GM12878 (cell line): ENCODE data around the gene PRSS27. TPM values are rescaled to one million over a fixed set of nuclear protein-coding genes. Genes with fewer than 3 reads are reported as not detected.
A peak's percentile ranks its signal among the peaks of the same experiment; 100 is the strongest.

ENCODE experiments used
- BACH1 ChIP-seq: fragments of 450-650 bp; IDR thresholded peaks from 2 replicates; pipeline ENCODE4 v1.6.1; 2017; ENCODE audit warnings: mild to moderate bottlenecking, borderline replicate concordance
- CREB1 ChIP-seq: IDR thresholded peaks from 2 replicates; pipeline ENCODE4 v1.6.1; 2012; ENCODE audit warnings: low read depth, mild to moderate bottlenecking, inconsistent platforms
- CREM ChIP-seq: IDR thresholded peaks from 2 replicates; pipeline ENCODE4 v1.6.1; 2014; ENCODE audit warnings: antibody characterized with exemption, low read depth
- FOS ChIP-seq: IDR thresholded peaks from 3 replicates; pipeline ENCODE4 v1.6.1; 2011; ENCODE audit warnings: borderline replicate concordance; ENCODE audit not compliant: insufficient read length; ENCODE audit errors: extremely low read depth
- FOXK2 ChIP-seq: fragments of 450-650 bp; IDR thresholded peaks from 2 replicates; pipeline ENCODE4 v1.6.1; 2017; ENCODE audit warnings: mild to moderate bottlenecking, moderate library complexity
- GATAD2B ChIP-seq: fragments of 450-650 bp; conservative IDR thresholded peaks from 2 replicates; pipeline ENCODE4 v1.6.1; 2017; ENCODE audit warnings: low read depth, mild to moderate bottlenecking, moderate library complexity
- KLF5 ChIP-seq: fragments of 450-650 bp; IDR thresholded peaks from 2 replicates; pipeline ENCODE4 v1.6.1; 2014; ENCODE audit warnings: mild to moderate bottlenecking; ENCODE audit not compliant: partially characterized antibody
- MEF2A ChIP-seq: IDR thresholded peaks from 2 replicates; pipeline ENCODE4 v1.6.1; 2011; ENCODE audit warnings: low read depth, mild to moderate bottlenecking, low read length, moderate library complexity; ENCODE audit not compliant: insufficient read depth
- NBN ChIP-seq: fragments of 450-650 bp; IDR thresholded peaks from 2 replicates; pipeline ENCODE4 v1.6.1; 2016
- PML ChIP-seq: IDR thresholded peaks from 2 replicates; pipeline ENCODE4 v1.6.1; 2012; ENCODE audit warnings: low read length, inconsistent platforms
- RFX5 ChIP-seq: IDR thresholded peaks from 2 replicates; pipeline ENCODE4 v1.6.1; 2011; ENCODE audit warnings: low read depth, low read length, improper control_type of control experiment
- SIN3A ChIP-seq: IDR thresholded peaks from 2 replicates; pipeline ENCODE4 v1.6.1; 2012; ENCODE audit warnings: low read depth, low read length, improper control_type of control experiment
- SMARCA5 ChIP-seq: fragments of 450-650 bp; IDR thresholded peaks from 2 replicates; pipeline ENCODE4 v1.6.1; 2017; ENCODE audit warnings: mild to moderate bottlenecking
- TARDBP ChIP-seq: IDR thresholded peaks from 2 replicates; pipeline ENCODE4 v1.6.1; 2016; ENCODE audit warnings: borderline replicate concordance
- ZNF384 ChIP-seq: IDR thresholded peaks from 2 replicates; pipeline ENCODE4 v1.6.1; 2012; ENCODE audit warnings: low read depth, mild to moderate bottlenecking, low read length, improper control_type of control experiment, borderline replicate concordance
- polyA plus RNA-seq, 11 experiments: library from polyadenylated mRNA; depleted of rRNA in 4 of 11; unstranded in 6 of 11; stranded (reverse) in 5 of 11; fragments of >200 nt; fragmentation: Nextera tagmentation in 4 of 11; fragmentation: Illumina TruSeq in 1 of 11; extraction: Ambion mirVana in 4 of 11; extraction: Trizol in 1 of 11; gene quantifications; 1 replicate in 1 of 11; 2 replicates in 10 of 11; pipeline versions ENCODE4 v1.2.1 to v1.2.3, GENCODE V29; 2011 to 2016; ENCODE audit warnings: inconsistent platforms in 2 of 11, missing spikeins in 2 of 11, low read depth in 1 of 11
- total RNA-seq, 4 experiments: library from RNA; depleted of rRNA in 3 of 4; stranded (reverse); fragments of >200 nt in 3 of 4; fragmentation: Illumina TruSeq in 1 of 4; extraction: Trizol in 1 of 4; gene quantifications; 2 replicates each; pipeline versions ENCODE4 v1.2.1 to v1.2.3, GENCODE V29; 2013 to 2021
- TF ChIP-seq, protein P1 (sequence below): fragments of 450-650 bp; formaldehyde crosslinking; IDR thresholded peaks from 2 replicates; pipeline ENCODE4 v1.4.0; 2020; ENCODE audit warnings: mild to moderate bottlenecking, moderate library complexity
- TF ChIP-seq, protein P2 (sequence below): IDR thresholded peaks from 2 replicates; pipeline ENCODE4 v1.6.1; 2011; ENCODE audit warnings: borderline replicate concordance, low read depth, mild to moderate bottlenecking, moderate library complexity, mixed read lengths, low read length; ENCODE audit not compliant: insufficient read depth; ENCODE audit errors: extremely low read length
- TF ChIP-seq, protein P3 (sequence below): fragments of 450-650 bp; formaldehyde crosslinking; IDR thresholded peaks from 2 replicates; pipeline ENCODE4 v1.4.0; 2022; ENCODE audit warnings: mild to moderate bottlenecking, moderate library complexity
- TF ChIP-seq, protein P4 (sequence below): IDR thresholded peaks from 2 replicates; pipeline ENCODE4 v1.6.1; 2011; ENCODE audit warnings: borderline replicate concordance, low read depth, mild to moderate bottlenecking, moderate library complexity, low read length; ENCODE audit not compliant: insufficient read depth, poor library complexity, severe bottlenecking

PRSS27 gene
- total and polyA plus RNA-seq, 10 of the 15 experiments (the other 5 are each of a cell fraction or from before 2014, with no cell fraction given), result 0.18 to 1.8 (median 0.51) TPM; not detected in 2

DNA sequence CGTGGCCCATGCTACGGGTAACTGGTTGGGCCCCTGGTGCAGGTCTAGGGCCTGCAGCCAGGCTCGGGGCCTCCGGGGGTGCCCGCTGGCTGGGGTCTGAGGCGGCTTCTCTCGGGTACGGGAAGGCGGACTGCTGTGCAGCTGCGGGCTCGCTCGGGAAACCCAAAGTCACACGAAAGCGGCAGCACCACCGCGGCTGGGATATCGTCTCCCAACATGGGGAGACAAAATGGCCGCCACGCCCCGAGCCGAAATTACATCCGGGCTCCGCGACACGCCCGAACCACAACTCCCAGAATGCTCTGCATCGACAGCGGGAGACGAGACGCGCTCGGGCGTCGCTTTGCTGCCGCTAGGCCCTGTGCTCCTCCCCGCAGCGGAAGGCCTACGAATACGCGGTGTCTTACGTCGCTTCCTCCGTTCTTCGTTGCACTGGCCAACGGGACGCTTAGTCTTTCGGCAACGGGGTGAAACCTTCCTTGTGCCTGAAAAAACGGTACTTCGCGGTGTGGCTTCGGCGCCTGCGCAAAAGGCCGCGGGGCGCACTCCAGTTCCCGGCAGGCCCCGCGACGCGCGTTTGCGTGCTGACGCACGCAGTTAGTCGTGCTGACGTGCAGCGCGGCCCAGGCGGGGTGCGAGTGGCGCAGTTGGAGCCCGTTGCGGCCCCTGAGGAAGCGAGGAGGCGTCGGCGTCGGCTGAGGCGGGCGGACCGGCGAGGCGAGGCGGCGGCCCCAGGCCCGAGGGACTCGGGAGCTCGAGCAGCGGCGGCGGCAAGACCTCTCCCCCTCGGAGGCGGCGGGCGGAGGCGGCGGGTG lies 32.2 kb upstream of the PRSS27 start, which contains the start of gene SRRM2 (continued):
- TF ChIP-seq, protein P1, sequence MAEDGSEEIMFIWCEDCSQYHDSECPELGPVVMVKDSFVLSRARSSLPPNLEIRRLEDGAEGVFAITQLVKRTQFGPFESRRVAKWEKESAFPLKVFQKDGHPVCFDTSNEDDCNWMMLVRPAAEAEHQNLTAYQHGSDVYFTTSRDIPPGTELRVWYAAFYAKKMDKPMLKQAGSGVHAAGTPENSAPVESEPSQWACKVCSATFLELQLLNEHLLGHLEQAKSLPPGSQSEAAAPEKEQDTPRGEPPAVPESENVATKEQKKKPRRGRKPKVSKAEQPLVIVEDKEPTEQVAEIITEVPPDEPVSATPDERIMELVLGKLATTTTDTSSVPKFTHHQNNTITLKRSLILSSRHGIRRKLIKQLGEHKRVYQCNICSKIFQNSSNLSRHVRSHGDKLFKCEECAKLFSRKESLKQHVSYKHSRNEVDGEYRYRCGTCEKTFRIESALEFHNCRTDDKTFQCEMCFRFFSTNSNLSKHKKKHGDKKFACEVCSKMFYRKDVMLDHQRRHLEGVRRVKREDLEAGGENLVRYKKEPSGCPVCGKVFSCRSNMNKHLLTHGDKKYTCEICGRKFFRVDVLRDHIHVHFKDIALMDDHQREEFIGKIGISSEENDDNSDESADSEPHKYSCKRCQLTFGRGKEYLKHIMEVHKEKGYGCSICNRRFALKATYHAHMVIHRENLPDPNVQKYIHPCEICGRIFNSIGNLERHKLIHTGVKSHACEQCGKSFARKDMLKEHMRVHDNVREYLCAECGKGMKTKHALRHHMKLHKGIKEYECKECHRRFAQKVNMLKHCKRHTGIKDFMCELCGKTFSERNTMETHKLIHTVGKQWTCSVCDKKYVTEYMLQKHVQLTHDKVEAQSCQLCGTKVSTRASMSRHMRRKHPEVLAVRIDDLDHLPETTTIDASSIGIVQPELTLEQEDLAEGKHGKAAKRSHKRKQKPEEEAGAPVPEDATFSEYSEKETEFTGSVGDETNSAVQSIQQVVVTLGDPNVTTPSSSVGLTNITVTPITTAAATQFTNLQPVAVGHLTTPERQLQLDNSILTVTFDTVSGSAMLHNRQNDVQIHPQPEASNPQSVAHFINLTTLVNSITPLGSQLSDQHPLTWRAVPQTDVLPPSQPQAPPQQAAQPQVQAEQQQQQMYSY (CRISPR knock-in tag), result no peak
- TF ChIP-seq TARDBP, result no peak
- TF ChIP-seq MEF2A, result no peak
- peak; percentile 87 for TF ChIP-seq SMARCA5
- no peak for TF ChIP-seq KLF5
- TF ChIP-seq SIN3A, result peak; percentile 28; the same call in 1 of the 2 replicates
- TF ChIP-seq BACH1, result peak; percentile 90
- TF ChIP-seq RFX5, result 0 out of 2 replicates have a peak, but pooled peaks have one; percentile 33
- peak; percentile 45; the same call in 1 of the 2 replicates for TF ChIP-seq ZNF384
- TF ChIP-seq, protein P2, sequence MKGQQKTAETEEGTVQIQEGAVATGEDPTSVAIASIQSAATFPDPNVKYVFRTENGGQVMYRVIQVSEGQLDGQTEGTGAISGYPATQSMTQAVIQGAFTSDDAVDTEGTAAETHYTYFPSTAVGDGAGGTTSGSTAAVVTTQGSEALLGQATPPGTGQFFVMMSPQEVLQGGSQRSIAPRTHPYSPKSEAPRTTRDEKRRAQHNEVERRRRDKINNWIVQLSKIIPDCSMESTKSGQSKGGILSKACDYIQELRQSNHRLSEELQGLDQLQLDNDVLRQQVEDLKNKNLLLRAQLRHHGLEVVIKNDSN, result no peak
- TF ChIP-seq FOXK2, result peak; percentile 28; the same call in 1 of the 2 replicates
- TF ChIP-seq, protein P3, sequence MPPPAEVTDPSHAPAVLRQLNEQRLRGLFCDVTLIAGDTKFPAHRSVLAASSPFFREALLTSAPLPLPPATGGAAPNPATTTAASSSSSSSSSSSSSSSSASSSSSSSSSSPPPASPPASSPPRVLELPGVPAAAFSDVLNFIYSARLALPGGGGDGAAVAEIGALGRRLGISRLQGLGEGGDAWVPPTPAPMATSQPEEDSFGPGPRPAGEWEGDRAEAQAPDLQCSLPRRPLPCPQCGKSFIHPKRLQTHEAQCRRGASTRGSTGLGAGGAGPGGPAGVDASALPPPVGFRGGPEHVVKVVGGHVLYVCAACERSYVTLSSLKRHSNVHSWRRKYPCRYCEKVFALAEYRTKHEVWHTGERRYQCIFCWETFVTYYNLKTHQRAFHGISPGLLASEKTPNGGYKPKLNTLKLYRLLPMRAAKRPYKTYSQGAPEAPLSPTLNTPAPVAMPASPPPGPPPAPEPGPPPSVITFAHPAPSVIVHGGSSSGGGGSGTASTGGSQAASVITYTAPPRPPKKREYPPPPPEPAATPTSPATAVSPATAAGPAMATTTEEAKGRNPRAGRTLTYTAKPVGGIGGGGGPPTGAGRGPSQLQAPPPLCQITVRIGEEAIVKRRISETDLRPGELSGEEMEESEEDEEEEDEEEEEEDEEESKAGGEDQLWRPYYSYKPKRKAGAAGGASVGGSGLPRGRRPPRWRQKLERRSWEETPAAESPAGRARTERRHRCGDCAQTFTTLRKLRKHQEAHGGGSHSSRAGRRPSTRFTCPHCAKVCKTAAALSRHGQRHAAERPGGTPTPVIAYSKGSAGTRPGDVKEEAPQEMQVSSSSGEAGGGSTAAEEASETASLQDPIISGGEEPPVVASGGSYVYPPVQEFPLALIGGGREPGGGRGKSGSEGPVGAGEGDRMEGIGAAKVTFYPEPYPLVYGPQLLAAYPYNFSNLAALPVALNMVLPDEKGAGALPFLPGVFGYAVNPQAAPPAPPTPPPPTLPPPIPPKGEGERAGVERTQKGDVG (CRISPR knock-in tag), result no peak
- TF ChIP-seq, protein P4, sequence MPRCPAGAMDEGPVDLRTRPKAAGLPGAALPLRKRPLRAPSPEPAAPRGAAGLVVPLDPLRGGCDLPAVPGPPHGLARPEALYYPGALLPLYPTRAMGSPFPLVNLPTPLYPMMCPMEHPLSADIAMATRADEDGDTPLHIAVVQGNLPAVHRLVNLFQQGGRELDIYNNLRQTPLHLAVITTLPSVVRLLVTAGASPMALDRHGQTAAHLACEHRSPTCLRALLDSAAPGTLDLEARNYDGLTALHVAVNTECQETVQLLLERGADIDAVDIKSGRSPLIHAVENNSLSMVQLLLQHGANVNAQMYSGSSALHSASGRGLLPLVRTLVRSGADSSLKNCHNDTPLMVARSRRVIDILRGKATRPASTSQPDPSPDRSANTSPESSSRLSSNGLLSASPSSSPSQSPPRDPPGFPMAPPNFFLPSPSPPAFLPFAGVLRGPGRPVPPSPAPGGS, result no peak
- peak; percentile 64 for TF ChIP-seq PML
- peak; percentile 96 for TF ChIP-seq CREB1
- TF ChIP-seq FOS, result no peak
- peak; percentile 92 for TF ChIP-seq NBN
- TF ChIP-seq CREM, result peak; percentile 96
- TF ChIP-seq GATAD2B, result peak; percentile 70
